Measurements from ENCODE around the gene NUP93.

DNA sequence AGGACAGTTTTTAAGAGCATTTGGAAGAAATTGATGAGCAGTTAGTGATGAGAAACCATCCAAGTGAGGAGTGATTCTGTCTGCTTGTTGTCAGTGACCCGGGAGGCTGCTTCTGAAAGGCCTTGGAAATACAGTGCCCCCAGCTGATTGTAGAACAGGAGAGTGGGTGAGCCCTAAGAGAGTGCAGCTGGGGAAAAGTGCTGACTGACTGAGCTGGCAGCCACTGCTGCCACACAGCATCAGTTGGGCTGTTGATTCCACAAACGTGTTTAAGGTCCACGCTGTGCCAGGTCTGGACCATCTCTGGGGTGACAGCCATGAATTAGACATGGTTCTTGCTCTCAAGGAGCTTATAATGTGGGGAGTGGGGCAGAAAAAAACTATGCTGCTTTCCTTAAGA lies 18.9 kb downstream of the NUP93 start:
- TF ChIP-seq MAFK (IDR thresholded peaks at IDR 0.05; ENCODE audit: partially characterized antibody), result no peak
- TF ChIP-seq CHD2 (IDR thresholded peaks at IDR 0.05; ENCODE audit: low read length, partially characterized antibody), result no peak
- TF ChIP-seq, protein P1, sequence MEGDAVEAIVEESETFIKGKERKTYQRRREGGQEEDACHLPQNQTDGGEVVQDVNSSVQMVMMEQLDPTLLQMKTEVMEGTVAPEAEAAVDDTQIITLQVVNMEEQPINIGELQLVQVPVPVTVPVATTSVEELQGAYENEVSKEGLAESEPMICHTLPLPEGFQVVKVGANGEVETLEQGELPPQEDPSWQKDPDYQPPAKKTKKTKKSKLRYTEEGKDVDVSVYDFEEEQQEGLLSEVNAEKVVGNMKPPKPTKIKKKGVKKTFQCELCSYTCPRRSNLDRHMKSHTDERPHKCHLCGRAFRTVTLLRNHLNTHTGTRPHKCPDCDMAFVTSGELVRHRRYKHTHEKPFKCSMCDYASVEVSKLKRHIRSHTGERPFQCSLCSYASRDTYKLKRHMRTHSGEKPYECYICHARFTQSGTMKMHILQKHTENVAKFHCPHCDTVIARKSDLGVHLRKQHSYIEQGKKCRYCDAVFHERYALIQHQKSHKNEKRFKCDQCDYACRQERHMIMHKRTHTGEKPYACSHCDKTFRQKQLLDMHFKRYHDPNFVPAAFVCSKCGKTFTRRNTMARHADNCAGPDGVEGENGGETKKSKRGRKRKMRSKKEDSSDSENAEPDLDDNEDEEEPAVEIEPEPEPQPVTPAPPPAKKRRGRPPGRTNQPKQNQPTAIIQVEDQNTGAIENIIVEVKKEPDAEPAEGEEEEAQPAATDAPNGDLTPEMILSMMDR (IDR thresholded peaks at IDR 0.05), result no peak
- TF ChIP-seq EP300 (IDR thresholded peaks at IDR 0.05), result no peak
- no peak for TF ChIP-seq POLR2A (IDR thresholded peaks at IDR 0.05; ENCODE audit: low read length)
- no peak for TF ChIP-seq FOSB (CRISPR knock-in tag; IDR thresholded peaks at IDR 0.05)
- no peak for TF ChIP-seq FOSL2 (IDR thresholded peaks at IDR 0.05)
- no peak for TF ChIP-seq FOSL2 (CRISPR knock-in tag; IDR thresholded peaks at IDR 0.05)
- TF ChIP-seq CBX8 (IDR thresholded peaks at IDR 0.05), result no peak
- TF ChIP-seq, protein P2, sequence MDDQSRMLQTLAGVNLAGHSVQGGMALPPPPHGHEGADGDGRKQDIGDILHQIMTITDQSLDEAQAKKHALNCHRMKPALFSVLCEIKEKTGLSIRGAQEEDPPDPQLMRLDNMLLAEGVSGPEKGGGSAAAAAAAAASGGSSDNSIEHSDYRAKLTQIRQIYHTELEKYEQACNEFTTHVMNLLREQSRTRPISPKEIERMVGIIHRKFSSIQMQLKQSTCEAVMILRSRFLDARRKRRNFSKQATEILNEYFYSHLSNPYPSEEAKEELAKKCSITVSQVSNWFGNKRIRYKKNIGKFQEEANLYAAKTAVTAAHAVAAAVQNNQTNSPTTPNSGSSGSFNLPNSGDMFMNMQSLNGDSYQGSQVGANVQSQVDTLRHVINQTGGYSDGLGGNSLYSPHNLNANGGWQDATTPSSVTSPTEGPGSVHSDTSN (IDR thresholded peaks at IDR 0.05), result no peak
- no peak for TF ChIP-seq HDAC2 (IDR thresholded peaks at IDR 0.05)
